Measurements from ENCODE around the gene CRPPA. TPM values are rescaled to one million over a fixed set of nuclear protein-coding genes. Genes with fewer than 3 reads are reported as not detected.
A peak's percentile ranks its signal among the peaks of the same experiment; 100 is the strongest.

The CRPPA gene
- total RNA-seq, 4 donors from 2014 or later, result 0.80 to 2.6 (median 1.8) TPM

GRCh38 chr7:16400893-16401275 is 20.5 kb downstream of the CRPPA start:
- no peak for TF ChIP-seq EP300 (IDR thresholded peaks at IDR 0.05; ENCODE audit: low read depth)
- TF ChIP-seq POLR2AphosphoS5 (IDR thresholded peaks at IDR 0.05), result no peak
- TF ChIP-seq POLR2A (IDR thresholded peaks at IDR 0.05), result no peak
- no peak for TF ChIP-seq CTCF (IDR thresholded peaks at IDR 0.05)
- intact Hi-C loops (cut with DNase I; ENCODE audit: low total_unique reads) (no loop called here), in situ Hi-C loops (cut with MboI; ENCODE audit: low pct_ligation_motif_present in 1 of 4, low pct_unique_long_range_greater_than_20kb in 1 of 4, low sequenced_read_pairs in 3 of 4) (no loop called here)

GRCh38 chr7:16399916-16400892 is 21.1 kb downstream of the CRPPA start:
- WGBS, 2 donors (ENCODE audit: low coverage in 1 of 2), result 93 to 96% methylated on average over 17 to 47 of the region's 47 CpGs
- intact Hi-C loops (cut with DNase I; ENCODE audit: low total_unique reads), result no loop called here
- Histone ChIP-seq H3K27ac (no peak overlapping the region), H3K9me3 (peaks cover 0 to 5% of the 10 kb centered on the region in 2 donors), H3K27me3 (no peaks in the 10 kb centered on the region), H3K4me1 (no peaks in the 10 kb centered on the region), H3K4me3 (no peak overlapping the region), H3K36me3 (no peaks in the 10 kb centered on the region)
- in situ Hi-C loops (cut with MboI; ENCODE audit: low pct_ligation_motif_present in 1 of 4, low pct_unique_long_range_greater_than_20kb in 1 of 4, low sequenced_read_pairs in 3 of 4), result no loop called here
- no peak for DNase-seq
- TF ChIP-seq CTCF (IDR thresholded peaks at IDR 0.05), result no peak
- TF ChIP-seq POLR2AphosphoS5 (IDR thresholded peaks at IDR 0.05), result peak; percentile 52 to 90 (median 71)

More at GRCh38 chr7:16400893-16401275, 20.5 kb downstream of the CRPPA start:
- H3K4me3 ChIP-seq, result no peak overlapping the region
- peaks cover 0 to 5% of the 10 kb centered on the region in 2 donors for H3K9me3 ChIP-seq
- H3K4me1 ChIP-seq, result no peaks in the 10 kb centered on the region
- no peak overlapping the region for H3K27ac ChIP-seq
- H3K36me3 ChIP-seq, result no peaks in the 10 kb centered on the region
- no peaks in the 10 kb centered on the region for H3K27me3 ChIP-seq
- DNase-seq, result no peak

- TF ChIP-seq POLR2A (IDR thresholded peaks at IDR 0.05) (no peak), POLR2AphosphoS5 (IDR thresholded peaks at IDR 0.05) (peak; percentile 88 to 99 (median 98))
- no peaks in the 10 kb centered on the region for H3K36me3 ChIP-seq
- H3K27me3 ChIP-seq, result no peaks in the 10 kb centered on the region
- H3K4me3 ChIP-seq, result no peak overlapping the region
- no peak overlapping the region for H3K27ac ChIP-seq
- intact Hi-C loops (cut with DNase I; ENCODE audit: low total_unique reads), result no loop called here
- in situ Hi-C loops (cut with MboI; ENCODE audit: low pct_ligation_motif_present in 1 of 4, low pct_unique_long_range_greater_than_20kb in 1 of 4, low sequenced_read_pairs in 3 of 4), result no loop called here
- DNase-seq, result no peak
- H3K4me1 ChIP-seq, result no peaks in the 10 kb centered on the region
- peaks cover 0 to 5% of the 10 kb centered on the region in 2 donors for H3K9me3 ChIP-seq
- WGBS, 2 donors (ENCODE audit: low coverage in 1 of 2), result 93 to 94% methylated on average over 23 to 32 of the region's 32 CpGs
These were observed 22.0 kb downstream of the CRPPA start for GRCh38 chr7:16399265-16399831.

- DNase-seq, result no peak
- H3K27me3 ChIP-seq, result no peaks in the 10 kb centered on the region
- in situ Hi-C loops (cut with MboI; ENCODE audit: low pct_ligation_motif_present in 1 of 4, low pct_unique_long_range_greater_than_20kb in 1 of 4, low sequenced_read_pairs in 3 of 4), result no loop called here
- H3K4me3 ChIP-seq, result no peak overlapping the region
- TF ChIP-seq EP300 (IDR thresholded peaks at IDR 0.05; ENCODE audit: low read depth), result no peak
- TF ChIP-seq CTCF (IDR thresholded peaks at IDR 0.05), result no peak
- TF ChIP-seq POLR2AphosphoS5 (IDR thresholded peaks at IDR 0.05), result peak; percentile 62 to 95 (median 65)
- 96 to 98% methylated on average over 20 to 46 of the region's 46 CpGs for WGBS, 2 donors (ENCODE audit: low coverage in 1 of 2)
- intact Hi-C loops (cut with DNase I; ENCODE audit: low total_unique reads), result no loop called here
- no peaks in the 10 kb centered on the region for H3K36me3 ChIP-seq
- H3K4me1 ChIP-seq, result no peaks in the 10 kb centered on the region
- H3K27ac ChIP-seq, result no peak overlapping the region
- H3K9me3 ChIP-seq, result peaks cover 0 to 5% of the 10 kb centered on the region in 2 donors
These were observed 23.0 kb downstream of the CRPPA start for GRCh38 chr7:16398146-16399017.
